Progenitor cell of endocrine pancreas (in vitro differentiated cells): ENCODE data around the gene CDC42BPB. TPM values are rescaled to one million over a fixed set of nuclear protein-coding genes. Genes with fewer than 3 reads are reported as not detected.

ENCODE experiments used
- DNase-seq: peaks from one replicate; pipeline ENCODE4 v3.0.0; 2021; ENCODE audit warnings: low spot score; ENCODE audit not compliant: unreplicated experiment
- H3K27ac Mint-ChIP-seq: 2 replicates; pipeline ENCODE4 v1.8.0; 2021; ENCODE audit warnings: mild to moderate bottlenecking, moderate library complexity, mixed read lengths
- H3K27me3 Mint-ChIP-seq: 2 replicates; pipeline ENCODE4 v1.8.0; 2021; ENCODE audit warnings: mixed read lengths
- H3K36me3 Mint-ChIP-seq: 2 replicates; pipeline ENCODE4 v1.8.0; 2022; ENCODE audit warnings: mixed read lengths; ENCODE audit not compliant: insufficient read depth
- H3K4me1 Mint-ChIP-seq: 2 replicates; pipeline ENCODE4 v1.8.0; 2021; ENCODE audit warnings: low read depth, mixed read lengths
- H3K4me3 Mint-ChIP-seq: 2 replicates; pipeline ENCODE4 v1.8.0; 2021; ENCODE audit warnings: low read depth, mild to moderate bottlenecking, moderate library complexity, mixed read lengths
- H3K9me3 Mint-ChIP-seq: 2 replicates; pipeline ENCODE4 v1.8.0; 2021; ENCODE audit warnings: low read depth, mixed read lengths
- total RNA-seq: library from RNA; stranded (reverse); gene quantifications from 2 replicates; pipeline ENCODE4 v1.2.1, GENCODE V29; 2021
- TF ChIP-seq, protein P1 (sequence below): fragments of 200-600 bp; sonication (generic); IDR thresholded peaks from one replicate; pipeline ENCODE4 v1.5.0; 2021; ENCODE audit warnings: antibody characterized with exemption, mild to moderate bottlenecking; ENCODE audit not compliant: unreplicated experiment

The CDC42BPB gene
- total RNA-seq, 1 donor from 2014 or later = 105 TPM

DNA sequence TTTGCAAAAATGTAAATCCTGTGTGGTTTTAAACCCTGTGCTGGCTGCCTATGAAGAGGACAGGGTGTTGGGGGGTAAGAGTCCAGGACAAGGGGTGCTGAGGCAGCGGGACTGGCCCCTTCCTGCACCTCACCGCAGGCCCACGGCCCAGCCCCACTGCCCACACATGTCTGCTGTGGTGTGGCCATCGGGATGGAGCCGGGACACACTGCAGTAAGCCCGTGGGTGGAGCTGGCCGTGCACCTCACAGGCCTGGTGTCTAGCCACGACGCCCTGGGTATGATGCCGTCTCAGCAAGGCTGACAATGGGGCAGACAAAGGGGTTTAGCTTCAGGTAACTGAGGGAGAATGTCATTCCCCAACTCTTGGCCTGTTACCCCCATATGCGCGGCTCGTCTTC is 115.3 kb downstream of the CDC42BPB start:
- no peaks in the 10 kb centered on the region for H3K9me3 Mint-ChIP-seq
- H3K36me3 Mint-ChIP-seq = peaks cover 21% of the 10 kb centered on the region
- no peak overlapping the region for H3K27ac Mint-ChIP-seq
- no peaks in the 10 kb centered on the region for H3K27me3 Mint-ChIP-seq
- no peak for DNase-seq
- H3K4me3 Mint-ChIP-seq = no peak overlapping the region
- H3K4me1 Mint-ChIP-seq = no peaks in the 10 kb centered on the region
- TF ChIP-seq, protein P1, sequence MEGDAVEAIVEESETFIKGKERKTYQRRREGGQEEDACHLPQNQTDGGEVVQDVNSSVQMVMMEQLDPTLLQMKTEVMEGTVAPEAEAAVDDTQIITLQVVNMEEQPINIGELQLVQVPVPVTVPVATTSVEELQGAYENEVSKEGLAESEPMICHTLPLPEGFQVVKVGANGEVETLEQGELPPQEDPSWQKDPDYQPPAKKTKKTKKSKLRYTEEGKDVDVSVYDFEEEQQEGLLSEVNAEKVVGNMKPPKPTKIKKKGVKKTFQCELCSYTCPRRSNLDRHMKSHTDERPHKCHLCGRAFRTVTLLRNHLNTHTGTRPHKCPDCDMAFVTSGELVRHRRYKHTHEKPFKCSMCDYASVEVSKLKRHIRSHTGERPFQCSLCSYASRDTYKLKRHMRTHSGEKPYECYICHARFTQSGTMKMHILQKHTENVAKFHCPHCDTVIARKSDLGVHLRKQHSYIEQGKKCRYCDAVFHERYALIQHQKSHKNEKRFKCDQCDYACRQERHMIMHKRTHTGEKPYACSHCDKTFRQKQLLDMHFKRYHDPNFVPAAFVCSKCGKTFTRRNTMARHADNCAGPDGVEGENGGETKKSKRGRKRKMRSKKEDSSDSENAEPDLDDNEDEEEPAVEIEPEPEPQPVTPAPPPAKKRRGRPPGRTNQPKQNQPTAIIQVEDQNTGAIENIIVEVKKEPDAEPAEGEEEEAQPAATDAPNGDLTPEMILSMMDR = no peak

GRCh38 chr14:102941419-102942011 is 115.8 kb downstream of the CDC42BPB start:
- peaks cover 22% of the 10 kb centered on the region for H3K36me3 Mint-ChIP-seq
- H3K4me1 Mint-ChIP-seq = no peaks in the 10 kb centered on the region
- no peak overlapping the region for H3K4me3 Mint-ChIP-seq
- TF ChIP-seq, protein P1 = no peak
- H3K9me3 Mint-ChIP-seq = no peaks in the 10 kb centered on the region
- DNase-seq = no peak
- no peaks in the 10 kb centered on the region for H3K27me3 Mint-ChIP-seq
- H3K27ac Mint-ChIP-seq = no peak overlapping the region

GRCh38 chr14:102940729-102941362 is 116.5 kb downstream of the CDC42BPB start:
- Mint-ChIP-seq H3K27me3 (no peaks in the 10 kb centered on the region), H3K36me3 (peaks cover 27% of the 10 kb centered on the region), H3K4me1 (no peaks in the 10 kb centered on the region), H3K9me3 (no peaks in the 10 kb centered on the region), H3K27ac (no peak overlapping the region), H3K4me3 (no peak overlapping the region)
- no peak for DNase-seq
- TF ChIP-seq, protein P1 = no peak

- H3K27me3 Mint-ChIP-seq = no peaks in the 10 kb centered on the region
- DNase-seq = no peak
- no peak overlapping the region for H3K4me3 Mint-ChIP-seq
- peaks cover 28% of the 10 kb centered on the region for H3K36me3 Mint-ChIP-seq
- H3K4me1 Mint-ChIP-seq = no peaks in the 10 kb centered on the region
- no peaks in the 10 kb centered on the region for H3K9me3 Mint-ChIP-seq
- H3K27ac Mint-ChIP-seq = no peak overlapping the region
- TF ChIP-seq, protein P1 = no peak
These were observed 117.4 kb downstream of the CDC42BPB start for GRCh38 chr14:102939820-102940561.

DNA sequence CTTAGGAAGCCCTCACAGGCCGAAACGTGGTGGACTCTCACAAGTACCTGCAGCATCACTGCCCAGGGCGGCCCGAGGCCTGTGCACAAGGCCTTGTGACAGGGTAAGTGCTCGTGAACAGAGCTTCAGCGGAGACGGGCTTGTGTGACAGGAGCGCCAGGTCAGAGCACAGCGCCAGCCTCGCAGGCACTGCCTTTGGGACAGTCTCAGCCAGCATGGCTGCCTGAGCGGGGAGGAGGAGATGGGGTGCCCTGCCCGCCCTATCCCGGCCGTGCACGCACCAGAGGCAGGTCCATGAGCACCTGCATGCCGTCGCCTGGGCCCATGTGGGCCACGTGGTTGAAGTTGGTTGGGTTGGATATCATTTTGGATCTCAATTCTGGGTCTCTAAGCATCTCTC is 118.0 kb downstream of the CDC42BPB start:
- no peaks in the 10 kb centered on the region for H3K9me3 Mint-ChIP-seq
- no peak for DNase-seq
- TF ChIP-seq, protein P1 = no peak
- H3K27ac Mint-ChIP-seq = no peak overlapping the region
- H3K4me1 Mint-ChIP-seq = no peaks in the 10 kb centered on the region
- H3K4me3 Mint-ChIP-seq = no peak overlapping the region
- no peaks in the 10 kb centered on the region for H3K27me3 Mint-ChIP-seq
- peaks cover 31% of the 10 kb centered on the region for H3K36me3 Mint-ChIP-seq
